ENCODE measurements around the gene OSBPL1A.

- TF ChIP-seq POLR2A (IDR thresholded peaks at IDR 0.05) (no peak), CTCF (IDR thresholded peaks at IDR 0.05) (peak in 1 of 3 donors; percentile 16)
Observed at GRCh38 chr18:24112874-24113615, 284.6 kb downstream of the OSBPL1A start.

Measured in lower leg skin (tissue), 3 donors.